GM19463 (cell line): ENCODE data around the gene FBXO24.
"Not testable (repeated sequence)": the region's sequence is repeated elsewhere in the genome, so short reads cannot be mapped to it uniquely, and the experiment has no call there.

Experiments used
- ATAC-seq: cut with Tn5 transposase; IDR thresholded peaks from one replicate; pipeline ENCODE4 v1.9.1; 2021; ENCODE audit warnings: mild to moderate bottlenecking, moderate library complexity; ENCODE audit not compliant: unreplicated experiment

The FBXO24 gene

GRCh38 chr7:100556541-100556940, 29.6 kb upstream of the FBXO24 start:
- ATAC-seq = no peak

DNA sequence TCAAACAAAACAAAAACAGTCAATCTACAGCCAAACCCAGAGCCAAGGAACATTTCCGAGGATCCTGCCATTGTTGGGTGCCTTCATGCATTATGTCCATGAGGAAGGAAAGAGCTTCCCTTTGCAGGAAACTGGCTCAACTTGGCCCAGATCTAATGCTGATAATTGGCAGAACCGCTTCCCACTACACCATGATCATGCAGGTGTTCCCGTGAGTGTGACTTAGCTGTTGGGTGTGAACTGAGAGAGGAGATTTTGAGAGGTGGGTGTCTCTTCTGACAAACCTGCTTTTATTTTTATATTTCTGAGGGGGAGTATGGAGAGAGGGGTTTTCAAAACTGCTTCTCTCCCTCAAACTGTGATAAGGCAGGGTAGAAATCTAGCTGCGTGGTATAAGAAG, 27.0 kb upstream of the FBXO24 start:
- no peak for ATAC-seq

GRCh38 chr7:100561491-100562194, 24.5 kb upstream of the FBXO24 start:
- ATAC-seq = no peak

DNA sequence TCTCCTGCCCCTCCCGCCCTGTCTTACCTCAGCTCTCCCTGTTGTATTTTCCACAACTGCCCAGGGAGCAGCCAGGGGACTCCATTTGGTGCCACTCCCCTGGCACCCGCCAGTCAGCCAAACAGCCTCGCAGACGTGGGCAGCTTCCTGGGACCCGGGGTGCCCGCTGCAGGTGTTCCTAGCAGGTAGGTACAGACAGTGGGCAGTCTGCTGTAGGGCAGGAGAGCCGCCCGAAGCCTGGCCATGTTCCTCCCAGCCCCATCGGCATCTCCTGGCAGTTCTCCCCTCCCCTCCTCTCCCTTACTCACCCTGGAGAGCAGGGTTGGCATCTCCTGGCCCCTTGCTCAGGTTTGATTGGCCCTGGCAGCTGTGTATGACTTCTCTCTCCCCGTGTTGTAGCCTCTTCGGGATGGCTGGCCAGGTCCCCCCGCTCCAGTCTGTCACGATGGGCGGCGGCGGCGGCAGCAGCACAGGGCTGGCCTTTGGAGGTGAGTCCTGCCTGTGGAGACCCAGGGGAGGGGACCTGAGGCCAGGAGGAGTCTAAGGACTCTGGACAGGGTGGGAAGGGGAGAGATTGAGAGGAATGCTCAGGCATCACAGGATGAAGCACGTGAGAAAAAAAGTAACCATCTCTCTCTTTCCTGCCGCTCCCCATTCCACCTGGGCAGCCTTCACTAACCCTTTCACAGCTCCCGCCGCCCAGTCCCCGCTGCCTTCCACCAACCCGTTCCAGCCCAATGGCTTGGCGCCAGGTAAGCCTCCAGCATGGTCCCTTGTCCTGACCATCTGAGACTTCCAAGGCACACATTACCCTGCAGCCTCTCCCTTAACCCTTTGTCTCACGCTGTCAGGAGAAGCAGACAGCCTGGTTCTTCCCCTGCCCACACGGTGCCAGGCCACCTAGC, 23.7 kb upstream of the FBXO24 start:
- ATAC-seq = no peak

DNA sequence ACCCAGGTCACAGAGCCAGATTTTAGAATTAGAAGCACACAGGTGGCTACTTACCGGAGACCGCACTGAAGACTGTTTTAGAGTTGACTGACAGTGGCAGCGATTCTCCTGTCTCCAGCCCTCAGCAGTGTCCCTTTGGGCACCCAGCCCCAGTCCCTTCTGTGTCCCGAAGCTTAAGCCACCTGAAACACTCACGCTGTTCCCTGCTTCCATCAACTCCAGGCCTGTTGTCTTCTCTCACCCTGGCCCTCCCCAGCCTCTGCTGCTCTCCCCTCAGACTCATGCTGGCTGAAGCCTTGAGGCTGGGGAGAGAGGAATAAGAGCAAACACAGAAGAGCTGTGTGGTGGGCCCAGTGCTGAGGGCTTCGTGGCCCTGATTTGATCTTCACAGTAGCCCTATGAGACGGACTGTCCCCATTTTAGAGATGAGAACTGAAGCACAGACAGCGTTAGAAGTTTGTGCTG, 23.0 kb upstream of the FBXO24 start:
- ATAC-seq = no peak

DNA sequence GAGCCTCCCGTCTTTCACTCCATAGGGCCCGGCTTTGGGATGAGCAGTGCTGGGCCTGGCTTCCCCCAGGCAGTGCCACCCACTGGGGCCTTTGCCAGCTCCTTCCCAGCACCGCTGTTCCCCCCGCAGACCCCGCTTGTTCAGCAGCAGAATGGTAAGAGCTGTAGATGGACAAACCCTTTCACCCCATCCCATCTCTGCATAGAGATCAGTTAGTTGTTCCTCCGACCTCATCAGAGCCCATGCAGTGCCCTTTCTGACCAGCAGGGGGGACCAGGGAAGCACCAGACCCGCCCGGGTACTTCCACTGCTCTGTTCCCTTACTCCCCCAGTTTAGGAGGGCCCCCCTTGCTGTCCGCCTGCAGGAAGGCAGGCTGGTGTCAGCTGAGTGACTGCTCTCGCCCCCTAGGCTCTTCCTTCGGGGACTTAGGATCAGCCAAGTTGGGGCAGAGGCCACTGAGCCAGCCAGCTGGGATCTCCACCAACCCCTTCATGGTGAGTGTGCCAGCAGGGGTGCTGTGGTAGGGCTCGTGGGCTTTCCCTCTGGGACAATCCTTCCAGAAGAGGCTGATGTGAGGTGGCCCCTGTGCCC, 22.2 kb upstream of the FBXO24 start:
- no peak for ATAC-seq

- ATAC-seq = not testable (repeated sequence)
Measured at GRCh38 chr7:100564405-100564804, 21.7 kb upstream of the FBXO24 start.

DNA sequence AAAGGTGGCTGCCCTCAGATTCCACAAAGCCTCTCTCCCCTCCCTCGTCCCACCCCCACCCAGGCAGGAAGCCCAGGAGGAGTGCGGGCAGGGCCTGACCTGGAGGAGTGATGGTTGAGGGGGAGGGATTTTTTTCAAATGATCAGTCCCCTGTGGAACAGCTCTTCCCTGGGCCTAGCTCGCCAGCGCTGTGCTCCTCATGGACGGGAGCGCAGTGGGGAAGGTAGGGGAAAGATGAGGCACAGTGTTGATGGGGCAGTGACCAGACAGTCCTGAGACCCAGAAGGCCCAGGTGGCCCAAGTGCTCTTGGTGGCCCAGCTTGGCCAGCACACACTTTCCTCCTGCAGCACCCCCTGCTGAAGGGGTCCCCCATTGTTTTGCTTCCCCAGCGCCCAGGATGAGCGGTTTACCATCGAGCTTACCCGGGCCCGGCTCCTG, 21.0 kb upstream of the FBXO24 start:
- ATAC-seq = no peak

DNA sequence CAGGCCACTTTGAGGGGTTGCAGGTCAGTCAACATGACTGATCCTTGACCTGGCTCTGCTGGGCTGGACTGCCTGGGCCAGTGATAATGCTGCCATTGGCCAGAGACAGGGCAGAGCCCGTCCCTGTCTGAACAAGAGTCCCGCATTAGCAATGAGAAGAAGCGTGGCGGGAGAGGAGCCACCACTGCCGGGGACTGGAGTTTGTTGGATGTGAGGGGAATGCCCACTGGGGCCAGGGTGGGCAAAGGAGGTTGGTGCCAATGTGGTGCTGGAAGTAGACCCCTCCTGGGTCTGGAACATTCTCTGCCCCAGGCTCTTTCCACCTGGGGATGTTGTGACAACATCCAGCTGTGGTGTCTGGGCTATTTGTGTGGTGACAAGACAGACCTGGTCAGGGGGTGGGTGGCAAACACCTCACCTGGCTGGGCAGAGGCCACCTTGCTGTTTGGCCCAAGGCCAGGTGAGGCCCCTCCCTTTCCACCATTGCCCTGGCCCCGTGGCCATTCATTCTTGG, 20.1 kb upstream of the FBXO24 start:
- ATAC-seq = no peak

DNA sequence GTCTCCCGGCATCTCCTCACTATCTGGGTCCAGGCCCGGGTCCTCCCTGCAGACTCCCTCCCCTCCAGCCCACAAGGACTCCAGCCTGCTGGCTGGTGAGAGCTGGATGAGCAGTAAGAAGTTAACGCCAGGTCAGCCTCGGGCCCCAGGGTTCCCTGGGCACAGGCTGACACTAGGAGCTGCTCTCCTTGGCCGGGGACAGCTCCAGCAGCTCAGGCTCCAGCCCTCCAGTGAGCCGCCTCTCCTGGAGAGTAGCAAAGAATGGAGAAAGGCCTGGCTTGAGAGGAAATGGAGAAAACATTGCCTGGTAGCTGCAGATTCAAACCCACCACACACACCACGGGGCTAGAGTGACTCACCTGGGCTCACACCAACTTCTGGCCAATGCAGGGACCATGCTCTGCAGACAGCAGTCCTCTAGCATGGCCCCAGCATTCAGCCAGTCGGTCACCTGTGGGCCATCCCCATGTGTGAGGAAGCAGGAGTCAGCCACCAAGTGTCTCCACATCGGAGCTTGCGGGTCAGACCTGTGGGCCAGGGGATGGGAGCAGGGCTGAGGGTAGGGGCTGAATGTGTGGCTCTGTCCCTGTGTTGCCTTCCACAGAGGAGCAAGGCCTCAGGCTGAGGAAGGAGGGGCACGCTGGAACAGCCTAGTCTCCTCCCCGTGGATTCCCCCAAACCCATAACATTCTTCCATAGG, 18.9 kb upstream of the FBXO24 start:
- ATAC-seq = no peak

- ATAC-seq = no peak
Measured at GRCh38 chr7:100567751-100568175, 18.4 kb upstream of the FBXO24 start.

- no peak for ATAC-seq
Measured at GRCh38 chr7:100568176-100568895, 17.8 kb upstream of the FBXO24 start.

GRCh38 chr7:100568896-100569844, 17.0 kb upstream of the FBXO24 start:
- ATAC-seq = no peak

DNA sequence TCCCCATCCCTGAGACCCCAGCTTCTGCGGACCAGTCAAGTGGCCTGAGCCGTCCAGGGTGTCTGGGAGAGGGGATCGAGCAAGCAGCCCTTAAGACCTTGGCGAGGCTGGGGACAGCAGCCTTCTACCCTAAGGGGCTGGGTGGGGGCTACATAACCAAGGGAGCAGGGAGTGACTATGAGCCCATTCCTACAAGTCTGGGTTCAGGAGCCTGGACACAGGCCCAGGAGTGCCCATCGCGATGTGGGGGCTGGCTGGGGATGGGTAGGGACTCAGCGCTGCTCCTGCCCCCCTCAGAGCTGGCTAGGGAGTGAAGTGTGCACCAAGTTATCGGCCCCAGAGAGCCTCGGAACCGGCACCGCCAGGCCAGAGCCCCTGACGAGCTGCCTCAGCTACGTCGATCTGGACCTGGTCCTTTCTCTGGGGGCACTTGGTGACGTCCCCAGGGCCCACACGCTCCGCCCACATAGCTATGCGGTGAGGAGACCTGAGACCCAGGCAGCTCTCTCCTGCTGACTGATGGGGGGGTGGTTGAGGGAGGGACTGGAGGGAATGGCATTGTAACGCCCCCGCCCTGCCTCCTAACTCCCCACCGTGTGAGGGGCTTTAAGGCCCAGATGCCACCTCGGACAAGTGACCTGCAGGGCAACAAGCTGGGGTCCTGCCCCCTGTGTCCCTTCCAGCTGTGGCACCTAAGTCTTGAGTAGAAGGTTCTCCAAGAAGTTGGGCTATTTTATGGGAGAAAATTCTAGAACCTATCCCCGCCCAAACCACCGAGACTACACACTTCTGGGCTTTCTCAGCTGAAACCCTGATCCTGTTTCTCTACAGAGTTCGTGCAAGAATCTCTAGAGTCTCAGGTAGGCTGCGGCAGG, 14.9 kb upstream of the FBXO24 start:
- no peak for ATAC-seq

DNA sequence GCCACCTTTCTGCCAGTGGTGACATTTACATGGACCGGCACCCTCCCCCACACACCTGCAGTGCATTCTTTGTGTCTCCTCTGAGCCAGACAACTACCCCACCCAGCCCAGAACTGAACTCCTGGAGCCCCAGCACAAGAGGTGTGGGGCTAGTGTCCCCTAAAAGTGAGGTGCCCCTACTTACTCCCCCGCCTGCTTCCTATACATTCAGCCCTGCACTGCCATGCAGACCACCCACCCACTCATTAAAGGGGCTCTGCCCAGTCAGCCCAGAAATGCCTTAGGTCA, 14.4 kb upstream of the FBXO24 start:
- ATAC-seq = no peak

DNA sequence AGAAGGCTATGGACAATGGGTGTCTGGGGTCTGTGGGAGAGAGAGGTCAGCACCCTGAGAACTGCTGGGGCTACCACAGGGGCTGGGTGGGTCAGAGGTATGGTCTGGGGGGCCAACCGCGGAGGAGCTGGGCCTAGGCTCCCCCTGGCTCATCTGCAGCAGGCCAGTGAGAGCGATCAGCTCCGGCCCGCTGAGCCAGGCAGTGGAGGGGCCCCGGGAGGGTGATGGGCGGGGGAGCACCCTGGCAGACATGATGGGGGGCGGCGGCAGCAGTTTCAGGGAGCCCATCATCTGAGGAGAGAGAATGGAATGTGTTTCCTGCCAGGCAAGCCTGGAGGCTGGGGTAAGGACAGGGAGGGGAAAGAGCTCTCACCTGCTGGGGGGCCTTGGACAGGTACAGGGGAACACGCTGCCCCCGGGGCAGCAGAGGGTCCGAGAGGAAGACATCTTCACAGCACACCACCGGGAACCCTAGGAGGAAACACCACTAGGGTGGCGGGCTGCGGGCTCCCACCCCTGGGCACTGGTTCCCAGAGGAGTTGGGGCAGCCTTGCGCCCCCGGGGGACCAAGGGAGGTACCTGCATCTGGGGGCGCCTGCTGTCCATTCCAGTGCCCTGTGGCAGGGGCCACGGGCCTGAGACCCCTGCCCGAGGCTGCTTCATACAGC, 13.7 kb upstream of the FBXO24 start:
- no peak for ATAC-seq

DNA sequence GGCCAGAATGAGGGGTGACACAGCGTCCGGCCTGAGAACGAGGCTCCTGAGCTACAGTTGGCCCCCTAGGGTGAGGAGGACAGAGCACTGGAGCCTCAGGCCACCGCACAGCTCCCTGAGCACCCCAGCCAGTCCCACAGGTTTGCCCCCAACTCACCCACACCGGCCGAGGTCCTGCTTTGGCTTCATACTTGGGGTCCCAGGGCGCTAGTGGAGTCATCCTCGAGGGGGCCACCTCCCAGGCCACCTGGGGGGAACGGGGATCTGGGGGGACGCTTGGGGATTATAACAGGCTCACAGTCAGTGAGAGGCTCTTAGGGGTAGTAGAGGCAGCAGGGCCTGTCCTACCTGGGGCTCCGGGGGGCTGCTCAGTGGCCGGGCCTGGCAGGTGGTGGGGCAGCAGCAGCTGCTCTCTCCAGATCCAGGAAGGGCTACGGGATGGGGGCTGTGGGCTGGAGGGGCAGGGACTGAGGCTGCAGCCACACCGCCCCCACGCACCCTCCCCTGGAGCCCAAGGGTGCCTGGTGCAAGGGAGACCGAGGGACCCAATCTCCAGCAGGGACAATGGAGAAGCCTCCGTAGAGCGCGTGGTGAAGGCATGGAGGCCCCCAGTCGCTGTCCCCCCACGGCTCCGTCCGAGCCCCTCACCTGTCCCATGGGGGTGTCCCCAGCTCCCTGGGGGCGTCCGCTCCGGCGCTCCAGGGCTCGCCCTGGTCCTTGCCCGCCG, 13.0 kb upstream of the FBXO24 start:
- no peak for ATAC-seq
